ENCODE results near the gene CXCL5. TPM values are rescaled to one million over a fixed set of nuclear protein-coding genes. Genes with fewer than 3 reads are reported as not detected.

Gene CXCL5
- total and polyA plus RNA-seq, 2 donors = 0.24 to 1.9 TPM

DNA sequence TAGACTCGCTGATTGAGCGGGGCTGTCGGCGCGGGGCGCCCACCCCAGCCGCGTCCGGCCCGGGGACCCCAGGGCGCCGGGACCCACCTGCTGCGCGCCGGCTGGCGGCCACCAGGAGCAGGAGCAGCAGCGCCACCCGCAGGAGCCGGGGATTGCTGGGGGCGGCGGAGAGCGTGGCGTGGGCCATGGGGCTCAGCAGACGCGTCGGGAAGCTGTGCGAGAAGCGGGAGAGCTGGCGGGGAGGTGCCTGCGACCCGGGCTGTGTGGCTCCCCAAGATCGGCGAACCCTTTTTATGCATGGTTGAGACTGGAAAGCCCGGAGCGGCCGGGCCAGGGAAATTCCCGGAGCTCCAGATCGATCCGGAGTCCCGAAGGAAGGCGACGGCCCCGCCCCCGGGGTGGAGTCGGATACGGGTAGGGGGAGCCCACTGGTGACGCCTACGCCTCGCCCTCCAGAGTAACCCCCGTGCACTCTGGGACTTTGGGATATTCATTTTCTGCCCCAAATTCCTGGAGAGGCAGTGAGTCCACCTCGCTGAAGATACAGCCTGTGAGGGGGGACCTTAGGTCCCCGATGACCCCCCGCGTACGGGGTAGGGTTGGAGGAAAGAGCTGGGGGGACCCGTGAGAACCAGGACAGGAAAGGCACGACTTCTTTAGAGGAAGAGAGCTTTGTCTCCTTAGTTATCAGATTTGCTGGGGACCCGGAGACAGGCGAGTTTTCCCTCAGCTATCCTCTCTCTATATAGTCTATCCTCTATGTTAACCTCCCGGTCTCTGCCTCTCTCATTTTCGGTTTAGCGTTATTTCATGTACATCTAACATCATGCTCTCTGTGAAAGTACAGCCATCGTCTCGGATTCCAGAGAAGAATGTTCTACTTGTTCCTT is 40.2 kb upstream of the CXCL5 start, which contains the start of gene CXCL3:
Gene CXCL3 (minus strand): TSS at position 265 of the 890 bp plus-strand sequence. CDS start 78 bp downstream, at position 187.
- H3K27ac ChIP-seq (ENCODE audit: low read depth in 1 of 2, low read length in 1 of 2) = peak within 1 kb of the TSS; percentile 74 to 90
- peaks cover 8 to 17% of the 10 kb centered on the region in 2 donors for H3K4me1 ChIP-seq (ENCODE audit: control insufficient read depth in 2 of 2, insufficient read depth in 2 of 2, low read length in 2 of 2)
- H3K36me3 ChIP-seq (ENCODE audit: control insufficient read depth in 2 of 2, insufficient read depth in 2 of 2, low read length in 1 of 2) = no peaks in the 10 kb centered on the region
- WGBS = under 1% methylated on average over 60 of the region's 64 CpGs
- DNase-seq (ENCODE audit: low read depth in 6 of 9, low spot score in 9 of 9) = peak in 7 of 9 donors; percentile 54 to 85 (median 65)
- H3K27me3 ChIP-seq (ENCODE audit: control insufficient read depth in 2 of 2, insufficient read depth in 1 of 2, low read length in 1 of 2) = no peaks in the 10 kb centered on the region
- peak within 1 kb of the TSS; percentile 64 to 90 for H3K4me3 ChIP-seq (ENCODE audit: low read length in 2 of 2)
- no peaks in the 10 kb centered on the region for H3K9me3 ChIP-seq (ENCODE audit: control insufficient read depth in 2 of 2, insufficient read depth in 1 of 2, low read length in 1 of 2)

DNA sequence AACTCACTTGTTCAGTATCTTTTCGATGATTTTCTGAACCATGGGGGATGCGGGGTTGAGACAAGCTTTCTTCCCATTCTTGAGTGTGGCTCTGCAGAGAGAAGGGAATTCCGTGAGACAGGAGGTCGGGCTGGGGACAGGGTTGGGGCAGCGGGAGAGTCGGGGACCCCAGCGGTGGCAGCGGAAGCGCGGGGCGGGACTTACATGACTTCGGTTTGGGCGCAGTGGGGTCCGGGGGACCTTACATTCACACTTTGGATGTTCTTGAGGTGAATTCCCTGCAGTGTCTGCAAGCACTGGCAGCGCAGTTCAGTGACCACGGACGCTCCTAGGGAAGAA is 39.6 kb upstream of the CXCL5 start:
- Histone ChIP-seq H3K9me3 (ENCODE audit: control insufficient read depth in 2 of 2, insufficient read depth in 1 of 2, low read length in 1 of 2) (no peaks in the 10 kb centered on the region), H3K36me3 (ENCODE audit: control insufficient read depth in 2 of 2, insufficient read depth in 2 of 2, low read length in 1 of 2) (no peaks in the 10 kb centered on the region), H3K27me3 (ENCODE audit: control insufficient read depth in 2 of 2, insufficient read depth in 1 of 2, low read length in 1 of 2) (no peaks in the 10 kb centered on the region), H3K4me3 (ENCODE audit: low read length in 2 of 2) (peak overlapping the region; percentile 64 to 90), H3K27ac (ENCODE audit: low read depth in 1 of 2, low read length in 1 of 2) (peak overlapping the region; percentile 46 to 90), H3K4me1 (ENCODE audit: control insufficient read depth in 2 of 2, insufficient read depth in 2 of 2, low read length in 2 of 2) (peaks cover 8 to 17% of the 10 kb centered on the region in 2 donors)
- peak in 6 of 9 donors; percentile 40 to 77 (median 46) for DNase-seq (ENCODE audit: low read depth in 6 of 9, low spot score in 9 of 9)
- 3% methylated on average over 17 of the region's 17 CpGs for WGBS

DNA sequence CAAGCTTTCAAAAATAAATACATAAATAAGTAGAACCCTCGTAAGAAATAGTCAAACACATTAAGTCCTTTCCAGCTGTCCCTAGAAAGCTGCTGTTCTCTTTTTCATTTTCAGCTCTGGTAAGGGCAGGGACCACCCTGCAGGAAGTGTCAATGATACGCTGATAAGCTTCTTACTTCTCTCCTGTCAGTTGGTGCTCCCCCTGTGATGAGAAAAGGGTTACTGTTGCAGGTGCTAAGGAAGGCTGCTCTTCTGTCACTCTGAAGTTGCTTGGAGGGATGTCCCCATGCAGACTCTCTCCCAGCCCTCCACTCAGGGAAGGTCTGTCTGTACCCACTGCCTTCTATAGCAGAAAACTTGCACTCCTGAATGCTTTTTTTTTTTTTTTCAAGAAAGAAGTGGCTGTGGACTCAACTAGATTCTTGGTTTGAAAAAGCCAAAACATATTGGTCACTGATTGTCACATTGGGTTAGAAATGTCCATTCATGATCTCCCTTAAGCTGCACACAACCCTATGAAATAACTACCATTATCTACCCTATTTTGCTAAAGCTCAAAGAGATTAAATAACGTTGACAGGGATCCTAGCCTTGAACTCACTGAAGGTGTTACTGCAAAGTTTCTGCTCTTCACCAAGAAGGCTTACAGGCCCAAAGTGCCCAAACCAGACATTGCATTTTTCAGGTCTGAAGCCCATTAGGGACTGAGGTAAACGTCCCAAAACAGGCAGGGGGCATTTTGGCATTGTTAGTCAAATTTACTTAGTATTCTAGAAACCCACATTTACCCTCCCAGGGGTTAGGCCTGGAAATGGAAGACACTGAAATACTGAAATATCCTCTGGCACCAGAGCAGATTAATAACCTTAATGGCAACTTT is 38.8 kb upstream of the CXCL5 start:
- H3K27ac ChIP-seq (ENCODE audit: low read depth in 1 of 2, low read length in 1 of 2) = peak overlapping the region; percentile 31 to 90
- peak overlapping the region; percentile 64 to 90 for H3K4me3 ChIP-seq (ENCODE audit: low read length in 2 of 2)
- WGBS = 12% methylated on average over 4 of the region's 4 CpGs

DNA sequence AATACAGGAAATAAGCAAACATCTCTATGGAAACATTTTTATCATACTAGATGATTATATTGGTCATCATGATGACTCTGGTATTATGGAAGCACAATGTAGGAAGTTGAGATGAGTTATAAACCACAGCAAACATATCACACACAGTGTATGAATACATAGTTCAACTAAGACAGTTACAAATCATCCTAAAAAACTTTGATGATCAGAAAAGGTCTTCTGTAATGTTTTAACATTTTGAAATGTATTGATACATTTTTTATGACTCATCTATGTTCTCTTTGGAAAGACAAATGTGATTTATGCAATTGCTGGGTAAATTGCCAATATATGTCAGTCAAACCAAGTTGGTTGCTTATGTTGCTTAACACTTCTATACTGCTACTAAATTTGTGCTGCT is 35.3 kb upstream of the CXCL5 start:
- H3K27me3 ChIP-seq (ENCODE audit: control insufficient read depth in 2 of 2, insufficient read depth in 1 of 2, low read length in 1 of 2) = no peaks in the 10 kb centered on the region
- H3K27ac ChIP-seq (ENCODE audit: low read depth in 1 of 2, low read length in 1 of 2) = no peak overlapping the region
- no peaks in the 10 kb centered on the region for H3K36me3 ChIP-seq (ENCODE audit: control insufficient read depth in 2 of 2, insufficient read depth in 2 of 2, low read length in 1 of 2)
- H3K4me3 ChIP-seq (ENCODE audit: low read length in 2 of 2) = no peak overlapping the region
- no peaks in the 10 kb centered on the region for H3K9me3 ChIP-seq (ENCODE audit: control insufficient read depth in 2 of 2, insufficient read depth in 1 of 2, low read length in 1 of 2)
- no peak for DNase-seq (ENCODE audit: low read depth in 6 of 9, low spot score in 9 of 9)
- peaks cover 3 to 12% of the 10 kb centered on the region in 2 donors for H3K4me1 ChIP-seq (ENCODE audit: control insufficient read depth in 2 of 2, insufficient read depth in 2 of 2, low read length in 2 of 2)

More for the DNA sequence above, 38.8 kb upstream of the CXCL5 start:
- no peaks in the 10 kb centered on the region for H3K9me3 ChIP-seq (ENCODE audit: control insufficient read depth in 2 of 2, insufficient read depth in 1 of 2, low read length in 1 of 2)
- H3K36me3 ChIP-seq (ENCODE audit: control insufficient read depth in 2 of 2, insufficient read depth in 2 of 2, low read length in 1 of 2) = no peaks in the 10 kb centered on the region
- peak in 8 of 9 donors; percentile 48 to 90 (median 70) for DNase-seq (ENCODE audit: low read depth in 6 of 9, low spot score in 9 of 9)
- no peaks in the 10 kb centered on the region for H3K27me3 ChIP-seq (ENCODE audit: control insufficient read depth in 2 of 2, insufficient read depth in 1 of 2, low read length in 1 of 2)
- H3K4me1 ChIP-seq (ENCODE audit: control insufficient read depth in 2 of 2, insufficient read depth in 2 of 2, low read length in 2 of 2) = peaks cover 8 to 17% of the 10 kb centered on the region in 2 donors

DNA sequence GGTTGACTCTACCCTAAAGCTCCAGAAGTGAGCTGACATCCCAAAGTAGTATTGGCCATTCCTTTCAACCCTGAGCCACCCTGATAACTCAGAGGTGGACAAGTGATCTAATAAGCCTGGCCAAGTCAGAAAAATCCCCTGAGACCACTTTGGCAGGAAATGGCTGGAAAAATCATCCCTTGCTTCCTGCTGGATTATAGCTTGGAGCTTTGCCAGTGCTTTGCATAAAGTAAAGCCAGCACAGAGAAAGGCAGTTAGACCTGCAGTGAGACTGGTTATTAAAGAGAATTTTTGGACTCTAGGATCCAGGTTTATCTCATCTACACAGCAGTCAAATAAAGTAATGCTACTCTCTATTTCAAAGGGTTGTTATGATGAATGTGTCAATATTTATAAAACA is 33.6 kb upstream of the CXCL5 start:
- no peak for DNase-seq (ENCODE audit: low read depth in 6 of 9, low spot score in 9 of 9)
- no peaks in the 10 kb centered on the region for H3K27me3 ChIP-seq (ENCODE audit: control insufficient read depth in 2 of 2, insufficient read depth in 1 of 2, low read length in 1 of 2)
- no peaks in the 10 kb centered on the region for H3K9me3 ChIP-seq (ENCODE audit: control insufficient read depth in 2 of 2, insufficient read depth in 1 of 2, low read length in 1 of 2)
- no peak overlapping the region for H3K27ac ChIP-seq (ENCODE audit: low read depth in 1 of 2, low read length in 1 of 2)
- no peaks in the 10 kb centered on the region for H3K36me3 ChIP-seq (ENCODE audit: control insufficient read depth in 2 of 2, insufficient read depth in 2 of 2, low read length in 1 of 2)
- H3K4me1 ChIP-seq (ENCODE audit: control insufficient read depth in 2 of 2, insufficient read depth in 2 of 2, low read length in 2 of 2) = peaks cover 1% of the 10 kb centered on the region in 2 donors
- no peak overlapping the region for H3K4me3 ChIP-seq (ENCODE audit: low read length in 2 of 2)

DNA sequence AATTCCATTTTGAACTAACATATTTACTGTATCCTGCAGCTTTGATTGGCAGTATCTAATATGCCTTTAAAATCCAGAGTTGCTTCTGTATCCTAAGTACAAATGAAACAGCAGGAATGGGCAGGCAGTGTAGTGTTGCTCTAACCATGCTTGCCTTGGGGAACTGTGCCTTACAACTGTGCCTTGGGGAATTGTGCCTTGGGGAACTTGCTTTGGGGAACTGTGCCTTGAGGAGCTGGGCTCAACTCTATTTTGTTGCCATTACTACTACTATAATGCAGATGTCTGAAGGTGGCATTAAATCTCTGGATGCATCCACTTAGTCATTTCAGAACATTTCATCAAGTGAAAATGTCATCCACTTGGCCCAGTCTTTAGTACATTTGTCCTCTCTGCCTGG is 33.1 kb upstream of the CXCL5 start:
- H3K4me3 ChIP-seq (ENCODE audit: low read length in 2 of 2) = no peak overlapping the region
- H3K36me3 ChIP-seq (ENCODE audit: control insufficient read depth in 2 of 2, insufficient read depth in 2 of 2, low read length in 1 of 2) = no peaks in the 10 kb centered on the region
- no peaks in the 10 kb centered on the region for H3K9me3 ChIP-seq (ENCODE audit: control insufficient read depth in 2 of 2, insufficient read depth in 1 of 2, low read length in 1 of 2)
- no peak for DNase-seq (ENCODE audit: low read depth in 6 of 9, low spot score in 9 of 9)
- no peak overlapping the region for H3K27ac ChIP-seq (ENCODE audit: low read depth in 1 of 2, low read length in 1 of 2)
- no peaks in the 10 kb centered on the region for H3K27me3 ChIP-seq (ENCODE audit: control insufficient read depth in 2 of 2, insufficient read depth in 1 of 2, low read length in 1 of 2)
- no peaks in the 10 kb centered on the region for H3K4me1 ChIP-seq (ENCODE audit: control insufficient read depth in 2 of 2, insufficient read depth in 2 of 2, low read length in 2 of 2)

DNA sequence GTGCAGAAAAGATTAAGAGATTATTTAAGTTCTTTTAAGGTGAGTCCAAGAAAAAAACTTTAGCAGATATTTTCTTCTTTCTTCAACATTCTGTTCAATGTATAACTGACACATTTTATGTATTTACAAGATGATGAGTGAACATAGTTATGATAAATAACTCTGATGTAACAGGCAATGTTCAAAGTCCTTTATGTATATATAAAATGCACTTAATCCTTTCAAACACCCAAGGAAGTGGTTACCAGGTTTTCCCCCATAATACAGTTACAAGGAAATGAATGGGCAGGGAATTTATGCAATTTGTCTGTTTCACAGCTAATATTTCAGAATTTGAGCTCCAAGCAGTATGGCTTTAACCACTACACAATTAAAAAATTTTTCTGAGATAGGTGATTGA is 31.8 kb upstream of the CXCL5 start:
- Histone ChIP-seq H3K27me3 (ENCODE audit: control insufficient read depth in 2 of 2, insufficient read depth in 1 of 2, low read length in 1 of 2) (no peaks in the 10 kb centered on the region), H3K4me1 (ENCODE audit: control insufficient read depth in 2 of 2, insufficient read depth in 2 of 2, low read length in 2 of 2) (no peaks in the 10 kb centered on the region), H3K36me3 (ENCODE audit: control insufficient read depth in 2 of 2, insufficient read depth in 2 of 2, low read length in 1 of 2) (no peaks in the 10 kb centered on the region), H3K27ac (ENCODE audit: low read depth in 1 of 2, low read length in 1 of 2) (no peak overlapping the region), H3K9me3 (ENCODE audit: control insufficient read depth in 2 of 2, insufficient read depth in 1 of 2, low read length in 1 of 2) (no peaks in the 10 kb centered on the region), H3K4me3 (ENCODE audit: low read length in 2 of 2) (no peak overlapping the region)
- DNase-seq (ENCODE audit: low read depth in 6 of 9, low spot score in 9 of 9) = no peak

DNA sequence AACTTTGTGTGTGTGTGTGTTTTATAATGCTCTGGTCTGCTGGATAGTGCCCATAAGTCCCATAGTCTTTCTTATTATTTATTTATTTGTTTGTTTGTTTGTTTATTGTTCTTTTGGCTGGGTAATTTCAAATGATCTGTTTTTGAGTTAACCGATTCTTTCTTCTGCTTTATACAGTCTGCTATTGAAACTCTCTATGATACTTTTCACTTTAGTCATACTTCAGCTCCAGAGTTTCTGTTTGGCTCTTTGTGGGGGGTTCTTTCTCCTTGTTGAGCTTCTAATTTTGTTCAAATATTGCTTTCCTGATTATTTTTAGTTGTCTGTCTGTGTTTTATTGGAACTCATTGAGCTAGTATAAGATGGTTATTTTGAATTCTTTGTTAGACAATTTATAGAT is 30.0 kb upstream of the CXCL5 start:
- no peaks in the 10 kb centered on the region for H3K27me3 ChIP-seq (ENCODE audit: control insufficient read depth in 2 of 2, insufficient read depth in 1 of 2, low read length in 1 of 2)
- H3K9me3 ChIP-seq (ENCODE audit: control insufficient read depth in 2 of 2, insufficient read depth in 1 of 2, low read length in 1 of 2) = no peaks in the 10 kb centered on the region
- H3K36me3 ChIP-seq (ENCODE audit: control insufficient read depth in 2 of 2, insufficient read depth in 2 of 2, low read length in 1 of 2) = no peaks in the 10 kb centered on the region
- no peaks in the 10 kb centered on the region for H3K4me1 ChIP-seq (ENCODE audit: control insufficient read depth in 2 of 2, insufficient read depth in 2 of 2, low read length in 2 of 2)
- WGBS = 41% methylated on average over 1 of the region's 1 CpG
- DNase-seq (ENCODE audit: low read depth in 6 of 9, low spot score in 9 of 9) = no peak
- no peak overlapping the region for H3K4me3 ChIP-seq (ENCODE audit: low read length in 2 of 2)
- no peak overlapping the region for H3K27ac ChIP-seq (ENCODE audit: low read depth in 1 of 2, low read length in 1 of 2)

DNA sequence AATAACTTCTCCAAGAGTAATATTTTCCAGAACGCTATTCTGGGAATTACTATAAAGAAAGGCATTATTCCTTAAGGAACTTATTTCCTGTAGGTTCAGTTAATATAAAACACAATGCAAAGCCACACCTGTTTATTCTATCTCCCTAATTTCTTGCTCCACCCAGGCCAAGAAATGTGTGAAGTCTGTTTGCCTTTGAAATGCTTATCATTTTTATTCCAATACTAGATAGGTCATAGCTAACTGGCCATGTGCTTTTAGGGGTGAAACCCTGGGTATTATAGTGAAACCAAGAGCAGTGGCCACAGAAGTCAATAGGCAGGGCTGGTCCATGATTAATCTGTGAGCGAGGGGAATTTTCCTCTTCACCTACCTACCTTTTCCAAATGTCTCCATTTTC is 25.2 kb upstream of the CXCL5 start:
- no peak for DNase-seq (ENCODE audit: low read depth in 6 of 9, low spot score in 9 of 9)
- Histone ChIP-seq H3K9me3 (ENCODE audit: control insufficient read depth in 2 of 2, insufficient read depth in 1 of 2, low read length in 1 of 2) (no peaks in the 10 kb centered on the region), H3K27me3 (ENCODE audit: control insufficient read depth in 2 of 2, insufficient read depth in 1 of 2, low read length in 1 of 2) (no peaks in the 10 kb centered on the region), H3K4me1 (ENCODE audit: control insufficient read depth in 2 of 2, insufficient read depth in 2 of 2, low read length in 2 of 2) (no peaks in the 10 kb centered on the region), H3K27ac (ENCODE audit: low read depth in 1 of 2, low read length in 1 of 2) (no peak overlapping the region), H3K36me3 (ENCODE audit: control insufficient read depth in 2 of 2, insufficient read depth in 2 of 2, low read length in 1 of 2) (no peaks in the 10 kb centered on the region), H3K4me3 (ENCODE audit: low read length in 2 of 2) (no peak overlapping the region)
- WGBS = 96% methylated on average over 2 of the region's 2 CpGs

Data from thymus (tissue), 11 donors.